Endodermal cell (in vitro differentiated cells): ENCODE measurements around the gene ARL6IP4. TPM values are rescaled to one million over a fixed set of nuclear protein-coding genes. Genes with fewer than 3 reads are reported as not detected.

Experiments
- DNase-seq: peaks from one replicate; pipeline ENCODE4 v3.0.0-alpha.2; 2017
- H3K27ac ChIP-seq: 2 replicates; pipeline ENCODE4 v1.5.1; 2013; ENCODE audit warnings: mild to moderate bottlenecking, low read depth, low read length, moderate library complexity
- H3K27me3 ChIP-seq: 2 replicates; pipeline ENCODE4 v1.6.1; 2013; ENCODE audit warnings: mild to moderate bottlenecking, low read length, moderate library complexity; ENCODE audit not compliant: insufficient read depth, control insufficient read depth, poor library complexity, severe bottlenecking
- H3K36me3 ChIP-seq: 2 replicates; pipeline ENCODE4 v1.7.0; 2013; ENCODE audit warnings: mild to moderate bottlenecking, low read length, moderate library complexity; ENCODE audit not compliant: control insufficient read depth, insufficient read depth
- H3K4me1 ChIP-seq: one replicate; pipeline ENCODE4 v1.7.0; 2013; ENCODE audit warnings: low read length; ENCODE audit not compliant: control insufficient read depth, insufficient read depth
- H3K4me3 ChIP-seq: 2 replicates; pipeline ENCODE4 v1.5.1; 2013; ENCODE audit warnings: mild to moderate bottlenecking, low read length, moderate library complexity
- H3K9ac ChIP-seq: 2 replicates; pipeline ENCODE4 v1.6.1; 2013; ENCODE audit warnings: mild to moderate bottlenecking, low read length, moderate library complexity; ENCODE audit not compliant: poor library complexity, severe bottlenecking; ENCODE audit errors: extremely low read depth
- H3K9me3 ChIP-seq: 2 replicates; pipeline ENCODE4 v1.6.1; 2013; ENCODE audit warnings: mild to moderate bottlenecking, low read length, moderate library complexity; ENCODE audit not compliant: control insufficient read depth
- H3K27ac Mint-ChIP-seq: 2 replicates; pipeline ENCODE4 v1.8.0; 2020; ENCODE audit warnings: mixed read lengths
- H3K27me3 Mint-ChIP-seq: 2 replicates; pipeline ENCODE4 v1.8.0; 2021; ENCODE audit warnings: mild to moderate bottlenecking, mixed read lengths; ENCODE audit not compliant: insufficient read depth
- H3K36me3 Mint-ChIP-seq: 2 replicates; pipeline ENCODE4 v1.8.0; 2020; ENCODE audit warnings: low read depth, mixed read lengths
- H3K4me1 Mint-ChIP-seq: 2 replicates; pipeline ENCODE4 v1.8.0; 2020; ENCODE audit warnings: mixed read lengths
- H3K4me3 Mint-ChIP-seq: 2 replicates; pipeline ENCODE4 v1.8.0; 2020; ENCODE audit warnings: mild to moderate bottlenecking, moderate library complexity, mixed read lengths
- H3K9me3 Mint-ChIP-seq: 2 replicates; pipeline ENCODE4 v1.8.0; 2020; ENCODE audit warnings: mild to moderate bottlenecking, mixed read lengths
- CTCF ChIP-seq: fragments of 200-600 bp; sonication (generic); conservative IDR thresholded peaks from 2 replicates; pipeline ENCODE4 v1.5.0; 2021; ENCODE audit warnings: antibody characterized with exemption, mild to moderate bottlenecking
- WGBS, 2 experiments: methylation state at CpG; one replicate each; pipeline versions ENCODE4 v1.1.5 to v1.1.7; 2013; ENCODE audit warnings: missing lambda C conversion rate in 2 of 2, mixed read lengths in 1 of 2; ENCODE audit not compliant: insufficient coverage in 1 of 2, insufficient read length in 1 of 2; 5-methylcytosine and 5-hydroxymethylcytosine counted together
- total RNA-seq, 2 donors: library from RNA; stranded (reverse); fragmentation: NEBNext Ultra II Directional in 1 of 2; extraction: Animal tissue kit (Norgen Biotek cat#: 25700) in 1 of 2; gene quantifications; 2 replicates in 1 of 2; 3 replicates in 1 of 2; pipeline ENCODE4 v1.2.1, GENCODE V29; 2021

The ARL6IP4 gene
- total RNA-seq, 2 donors from 2014 or later = 136 to 149 TPM

GRCh38 chr12:122956035-122956434 lies 24.4 kb upstream of the ARL6IP4 start:
- Mint-ChIP-seq H3K9me3 (no peaks in the 10 kb centered on the region), H3K4me1 (no peaks in the 10 kb centered on the region), H3K4me3 (no peak overlapping the region), H3K27me3 (no peaks in the 10 kb centered on the region), H3K36me3 (peaks cover 2% of the 10 kb centered on the region), H3K27ac (no peak overlapping the region)
- Histone ChIP-seq H3K9me3 (no peaks in the 10 kb centered on the region), H3K9ac (no peak overlapping the region), H3K4me1 (no peaks in the 10 kb centered on the region), H3K27ac (no peak overlapping the region), H3K27me3 (no peaks in the 10 kb centered on the region), H3K36me3 (no peaks in the 10 kb centered on the region), H3K4me3 (no peak overlapping the region)
- no peak for TF ChIP-seq CTCF
- no peak for DNase-seq
- WGBS, 2 experiments = 100% methylated on average over 1 to 2 of the region's 2 CpGs

GRCh38 chr12:122958198-122958888 lies 22.1 kb upstream of the ARL6IP4 start:
- H3K27me3 Mint-ChIP-seq = no peaks in the 10 kb centered on the region
- Histone ChIP-seq H3K27me3 (no peaks in the 10 kb centered on the region), H3K4me1 (no peaks in the 10 kb centered on the region), H3K36me3 (no peaks in the 10 kb centered on the region), H3K9ac (no peak overlapping the region), H3K9me3 (no peaks in the 10 kb centered on the region), H3K4me3 (no peak overlapping the region), H3K27ac (no peak overlapping the region)
- no peak for TF ChIP-seq CTCF
- H3K9me3 Mint-ChIP-seq = no peaks in the 10 kb centered on the region
- DNase-seq = no peak
- WGBS, 2 experiments = 93 to 95% methylated on average over 3 to 5 of the region's 5 CpGs
- H3K27ac Mint-ChIP-seq = no peak overlapping the region
- H3K4me1 Mint-ChIP-seq = no peaks in the 10 kb centered on the region
- no peak overlapping the region for H3K4me3 Mint-ChIP-seq
- peaks cover 2% of the 10 kb centered on the region for H3K36me3 Mint-ChIP-seq

GRCh38 chr12:122959566-122960192 lies 20.8 kb upstream of the ARL6IP4 start:
- no peak for DNase-seq
- H3K4me3 ChIP-seq = no peak overlapping the region
- WGBS, 2 experiments = 94 to 97% methylated on average over 18 to 35 of the region's 35 CpGs

More at GRCh38 chr12:122959566-122960192, 20.8 kb upstream of the ARL6IP4 start:
- Histone ChIP-seq H3K27me3 (no peaks in the 10 kb centered on the region), H3K27ac (no peak overlapping the region), H3K9ac (no peak overlapping the region), H3K36me3 (no peaks in the 10 kb centered on the region), H3K9me3 (no peaks in the 10 kb centered on the region), H3K4me1 (no peaks in the 10 kb centered on the region)
- no peak overlapping the region for H3K27ac Mint-ChIP-seq
- H3K4me3 Mint-ChIP-seq = no peak overlapping the region
- H3K27me3 Mint-ChIP-seq = peaks cover 5% of the 10 kb centered on the region
- H3K36me3 Mint-ChIP-seq = peaks cover 2% of the 10 kb centered on the region
- no peak for TF ChIP-seq CTCF
- H3K9me3 Mint-ChIP-seq = no peaks in the 10 kb centered on the region
- no peaks in the 10 kb centered on the region for H3K4me1 Mint-ChIP-seq
